K562 (cell line): ENCODE results near the gene RABGAP1L. TPM values are rescaled to one million over a fixed set of nuclear protein-coding genes. Genes with fewer than 3 reads are reported as not detected.

ENCODE experiments used
- ATAC-seq: fragments of 200-7000 bp; cut with Tn5 transposase; 3 replicates; pipeline ENCODE4 v1.9.1; 2020; ENCODE audit warnings: moderate library complexity
- BruUV-seq: library from RNA; stranded (reverse); fragments of 400-500 nt; replicated peaks from 2 replicates; lab custom pipeline; 2021; lab: Mats Ljungman, UMichigan
- CTCF ChIA-PET: fragments of 300-600 bp; formaldehyde crosslinking; extraction: SDS; loops from one replicate; lab custom pipeline; 2021; ENCODE audit warnings: low intra/inter-chr PET ratio; lab: Yijun Ruan, JAX
- POLR2A ChIA-PET: fragments of 300-600, 350-650 bp; sonication (Branson Sonifier 250); formaldehyde crosslinking; extraction: SDS; loops from one replicate; lab custom pipeline; 2021; ENCODE audit warnings: antibody characterized with exemption, inconsistent platforms; lab: Yijun Ruan, JAX
- DNase-seq, 4 experiments: peaks; one replicate each; pipeline versions ENCODE4 v3.0.0 to v3.0.0-alpha.2; 2011 to 2018; ENCODE audit warnings: low spot score in 3 of 4, mixed read lengths in 3 of 4; ENCODE audit errors: extremely low read depth in 1 of 4
- FAIRE-seq: peaks from 2 replicates; lab custom pipeline; 2011; peaks lifted over from hg19 to GRCh38; lab: Jason Lieb, UNC
- H2AFZ ChIP-seq: 2 replicates; pipeline ENCODE4 v1.6.0; 2011; ENCODE audit warnings: low read depth, low read length, control low read depth, inconsistent platforms
- H3K27ac ChIP-seq: fragments of 200-600 bp; 3 replicates; pipeline ENCODE4 v1.8.0; 2011; ENCODE audit warnings: low read depth, mild to moderate bottlenecking, control low read depth, inconsistent platforms, low read length, moderate library complexity, mixed read lengths; ENCODE audit errors: extremely low read depth
- H3K27me3 ChIP-seq, 2 experiments: fragments of 300-600 bp in 1 of 2; 2 replicates in 1 of 2; 3 replicates in 1 of 2; pipeline versions ENCODE4 v1.6.0 to v1.8.0; 2011; ENCODE audit warnings: inconsistent platforms in 2 of 2, low read length in 2 of 2, mild to moderate bottlenecking in 1 of 2, mixed read lengths in 1 of 2, moderate library complexity in 1 of 2; ENCODE audit not compliant: control insufficient read depth in 2 of 2, insufficient read depth in 2 of 2
- H3K36me3 ChIP-seq: fragments of 300-600 bp; 3 replicates; pipeline ENCODE4 v1.8.0; 2011; ENCODE audit warnings: mild to moderate bottlenecking, low read length, inconsistent platforms; ENCODE audit not compliant: control insufficient read depth, insufficient read depth
- H3K4me1 ChIP-seq, 2 experiments: fragments of 200-600 bp in 1 of 2; replicated peaks in 1 of 2; 2 replicates in 1 of 2; 3 replicates in 1 of 2; pipeline versions ENCODE4 v1.5.1 to v1.8.0; 2011; ENCODE audit warnings: inconsistent platforms in 2 of 2, low read length in 2 of 2, mild to moderate bottlenecking in 1 of 2, mixed read lengths in 1 of 2, moderate library complexity in 1 of 2; ENCODE audit not compliant: control insufficient read depth in 2 of 2, insufficient read depth in 2 of 2
- H3K4me2 ChIP-seq: 2 replicates; pipeline ENCODE4 v1.6.1; 2011; ENCODE audit warnings: low read length, control low read depth, inconsistent platforms, mixed read lengths; ENCODE audit not compliant: insufficient read depth
- H3K4me3 ChIP-seq: fragments of 200-600 bp; sonication (generic), shearing (Covaris generic); 2 replicates; pipeline ENCODE4 v1.5.1; 2016; ENCODE audit warnings: control low read depth, inconsistent platforms
- H3K79me2 ChIP-seq: fragments of 200-600 bp; 3 replicates; pipeline ENCODE4 v1.8.0; 2011; ENCODE audit warnings: low read length, inconsistent platforms; ENCODE audit not compliant: control insufficient read depth, insufficient read depth
- H3K9ac ChIP-seq, 2 experiments: 2 replicates each; pipeline versions ENCODE4 v1.6.0 to v1.6.1; 2011; ENCODE audit warnings: low read depth in 2 of 2, low read length in 2 of 2, control low read depth in 1 of 2, inconsistent platforms in 1 of 2, mild to moderate bottlenecking in 1 of 2, mixed read lengths in 1 of 2; ENCODE audit not compliant: insufficient read depth in 1 of 2
- H3K9me1 ChIP-seq: one replicate; pipeline ENCODE4 v1.6.0; 2011; ENCODE audit warnings: inconsistent platforms, mild to moderate bottlenecking, low read length, moderate library complexity; ENCODE audit not compliant: control insufficient read depth, insufficient read depth
- H3K9me3 ChIP-seq: replicated peaks from 2 replicates; pipeline ENCODE4 v1.5.1; 2011; ENCODE audit warnings: low read depth, low read length, inconsistent platforms; ENCODE audit not compliant: control insufficient read depth, insufficient read depth
- H4K20me1 ChIP-seq: replicated peaks from 2 replicates; pipeline ENCODE4 v1.6.1; 2011; ENCODE audit warnings: low read length, inconsistent platforms, mixed read lengths; ENCODE audit not compliant: control insufficient read depth, insufficient read depth
- AFF1 ChIP-seq, 2 experiments: fragments of 450-650 bp; IDR thresholded peaks; 2 replicates each; pipeline ENCODE4 v1.6.1; 2018; ENCODE audit warnings: mild to moderate bottlenecking in 2 of 2, low read depth in 1 of 2; ENCODE audit not compliant: partially characterized antibody in 2 of 2
- ARID1B ChIP-seq: fragments of 450-650 bp; IDR thresholded peaks from 2 replicates; pipeline ENCODE4 v1.6.1; 2016; ENCODE audit warnings: antibody characterized with exemption, mild to moderate bottlenecking, inconsistent platforms
- CREBBP ChIP-seq: IDR thresholded peaks from one replicate; pipeline ENCODE4 v1.6.1; 2012; ENCODE audit warnings: low read depth, mild to moderate bottlenecking, control low read depth, inconsistent platforms, low read length
- FOXJ3 ChIP-seq: sonication (generic); formaldehyde crosslinking; IDR thresholded peaks from 2 replicates; pipeline ENCODE4 v1.4.0; 2020; ENCODE audit warnings: mild to moderate bottlenecking, missing genetic modification reagents
- FOXM1 ChIP-seq, 2 experiments: fragments of 450-650 bp in 1 of 2; sonication (generic) in 1 of 2; formaldehyde crosslinking in 1 of 2; IDR thresholded peaks; 2 replicates each; pipeline versions ENCODE4 v1.6.1 to v1.9.0; 2017 to 2022; ENCODE audit warnings: low read depth in 2 of 2, mild to moderate bottlenecking in 2 of 2, missing genetic modification reagents in 1 of 2, moderate library complexity in 1 of 2
- KAT7 ChIP-seq: sonication (generic); formaldehyde crosslinking; IDR thresholded peaks from 2 replicates; pipeline ENCODE4 v1.8.0; 2022; ENCODE audit warnings: missing genetic modification reagents, mild to moderate bottlenecking, borderline replicate concordance
- NR2C1 ChIP-seq, 2 experiments: fragments of 450-650 bp; IDR thresholded peaks; 2 replicates each; pipeline ENCODE4 v1.6.1; 2017; ENCODE audit warnings: mild to moderate bottlenecking in 2 of 2, antibody characterized with exemption in 1 of 2, inconsistent platforms in 1 of 2, missing compliant biosample characterization in 1 of 2, missing genetic modification characterization in 1 of 2
- PKNOX1 ChIP-seq: fragments of 450-650 bp; IDR thresholded peaks from 2 replicates; pipeline ENCODE4 v1.6.1; 2016
- RBM39 ChIP-seq: fragments of 200-400 bp; formaldehyde crosslinking; optimal IDR thresholded peaks from 2 replicates; pipeline ENCODE3; 2018; ENCODE audit warnings: low read depth, low read length
- RHOXF2B ChIP-seq: fragments of 250-450 bp; sonication (Bioruptor Pico); conservative IDR thresholded peaks from 2 replicates; pipeline ENCODE4 v1.5.1; 2021
- RNF2 ChIP-seq: sonication (generic); IDR thresholded peaks from 2 replicates; pipeline ENCODE4 v1.6.1; 2016
- SMAD1 ChIP-seq: fragments of 150-350 bp; IDR thresholded peaks from 2 replicates; pipeline ENCODE4 v1.6.1; 2014; ENCODE audit warnings: low read length, low read depth; ENCODE audit not compliant: partially characterized antibody
- TAL1 ChIP-seq: fragments of 450-650 bp; IDR thresholded peaks from 2 replicates; pipeline ENCODE4 v1.6.1; 2016; ENCODE audit warnings: mild to moderate bottlenecking
- TFAM ChIP-seq: fragments of 250-450 bp; sonication (Bioruptor Pico); conservative IDR thresholded peaks from 2 replicates; pipeline ENCODE4 v1.5.0; 2021; ENCODE audit warnings: mild to moderate bottlenecking, moderate library complexity
- ZHX1 ChIP-seq: fragments of 150-350 bp; conservative IDR thresholded peaks from 2 replicates; pipeline ENCODE4 v1.6.1; 2014; ENCODE audit warnings: low read length
- in situ Hi-C: fragments of 300-500 bp; cut with MboI; formaldehyde crosslinking; loops from 4 replicates; pipeline ENCODE4 v1.15.0; 2018; ENCODE audit warnings: inconsistent platforms, mixed read lengths
- intact Hi-C: fragments of 100-400 bp; cut with micrococcal nuclease; formaldehyde crosslinking; loops from 2 replicates; pipeline ENCODE4 v1.14.2; 2022
- polyA plus RNA-seq, 8 experiments: library from polyadenylated mRNA; depleted of rRNA in 4 of 8; stranded (reverse) in 5 of 8; unstranded in 3 of 8; fragments of >200 nt; fragmentation: Nextera tagmentation in 2 of 8; fragmentation: Illumina TruSeq in 1 of 8; extraction: Ambion mirVana in 2 of 8; extraction: Trizol in 1 of 8; gene quantifications; 2 replicates each; pipeline versions ENCODE4 v1.2.1 to v1.2.3, GENCODE V29; 2011 to 2014; ENCODE audit warnings: inconsistent platforms in 1 of 8, missing spikeins in 1 of 8
- total RNA-seq, 7 experiments: library from RNA; depleted of rRNA in 6 of 7; stranded (reverse); fragments of >200 nt in 6 of 7; fragmentation: Illumina TruSeq in 2 of 7; extraction: Trizol in 2 of 7; gene quantifications; 2 replicates each; pipeline versions ENCODE4 v1.2.1 to v1.2.3, GENCODE V29; 2011 to 2021; ENCODE audit warnings: low replicate concordance in 1 of 7

Gene RABGAP1L
- total and polyA plus RNA-seq, 9 of the 15 experiments (the other 6 are each of a cell fraction or from before 2014, with no cell fraction given) = 16.5 to 44.9 (median 26.7) TPM

GRCh38 chr1:174425121-174425520 lies 265.8 kb downstream of the RABGAP1L start:
- no peak for FAIRE-seq
- POLR2A ChIA-PET = no interaction called here
- no TSS peak for BruUV-seq
- no peaks in the 10 kb centered on the region for H3K36me3 ChIP-seq
- peak in 1 of 4 experiments; percentile 7 for DNase-seq
- H3K4me2 ChIP-seq = no peak overlapping the region
- CTCF ChIA-PET = no interaction called here
- intact Hi-C loops = no loop called here
- no peaks in the 10 kb centered on the region for H3K27me3 ChIP-seq
- no peaks in the 10 kb centered on the region for H4K20me1 ChIP-seq
- no peak overlapping the region for H3K27ac ChIP-seq
- H3K4me1 ChIP-seq = peaks cover 0 to 8% of the 10 kb centered on the region in 2 experiments; a peak in 2 of 5 replicates
- H3K79me2 ChIP-seq = no peaks in the 10 kb centered on the region
- ATAC-seq = peak; percentile 50
- H3K9me1 ChIP-seq = no peaks in the 10 kb centered on the region
- no peak overlapping the region for H3K4me3 ChIP-seq
- no peak overlapping the region for H2AFZ ChIP-seq
- no peak overlapping the region for H3K9ac ChIP-seq
- no peaks in the 10 kb centered on the region for H3K9me3 ChIP-seq
- in situ Hi-C loops = no loop called here
- TF ChIP-seq RNF2 = no peak
- TF ChIP-seq PKNOX1 = 0 out of 2 replicates have a peak, but pooled peaks have one; percentile 29
- TF ChIP-seq RHOXF2B (CRISPR knock-in tag) = no peak
- TF ChIP-seq TFAM (CRISPR knock-in tag) = no peak
- no peak for TF ChIP-seq AFF1 (IDR thresholded peaks at IDR 0.05; ENCODE audit: low read depth in 1 of 2, partially characterized antibody in 2 of 2)
- no peak for TF ChIP-seq KAT7 (CRISPR knock-in tag)
- peak; percentile 50; the same call in 1 of the 2 replicates for TF ChIP-seq TAL1
- TF ChIP-seq NR2C1 (IDR thresholded peaks at IDR 0.05) = no peak
- no peak for TF ChIP-seq NR2C1 (tag; IDR thresholded peaks at IDR 0.05)
- no peak for TF ChIP-seq SMAD1
- TF ChIP-seq CREBBP = no peak
- no peak for TF ChIP-seq ZHX1
- TF ChIP-seq FOXM1 (IDR thresholded peaks at IDR 0.05; ENCODE audit: low read depth) = peak; percentile 65
- no peak for TF ChIP-seq FOXM1 (CRISPR knock-in tag; IDR thresholded peaks at IDR 0.05; ENCODE audit: low read depth)
- no peak for TF ChIP-seq RBM39
- peak; percentile 62 for TF ChIP-seq ARID1B
- no peak for TF ChIP-seq FOXJ3 (CRISPR knock-in tag)
